Measurements from ENCODE around the gene ZBTB22.
A peak's percentile ranks its signal among the peaks of the same experiment; 100 is the strongest.

The ZBTB22 gene

DNA sequence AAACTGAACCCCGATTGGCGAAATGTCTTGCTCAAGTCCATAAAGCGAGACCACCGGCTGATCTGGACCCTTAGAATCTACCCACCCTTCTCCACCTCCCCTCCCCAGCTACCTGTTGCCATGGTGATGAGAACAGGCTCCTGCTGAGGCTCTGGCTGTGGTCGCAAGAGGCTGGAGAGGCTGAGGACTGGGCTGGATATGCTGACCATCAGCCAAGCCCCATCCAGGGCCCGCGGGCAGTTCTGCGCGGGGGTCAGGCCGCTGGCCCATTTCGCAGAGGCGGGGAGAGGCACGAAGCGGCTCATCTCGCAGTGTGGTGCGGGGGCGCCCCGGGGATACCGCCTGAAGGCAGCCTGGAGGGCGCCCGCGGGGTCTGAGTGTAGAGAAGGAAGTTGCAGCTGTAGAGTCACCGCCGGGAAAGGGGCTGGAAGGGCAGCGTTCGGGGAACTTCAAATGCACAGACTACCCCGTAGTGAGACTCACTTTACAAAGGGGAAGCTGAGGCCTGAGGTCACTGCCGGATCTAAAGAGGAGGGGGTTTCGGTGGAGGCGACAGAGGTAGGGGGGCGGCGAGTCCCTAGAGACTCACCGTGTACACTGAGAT is 4.3 kb downstream of the ZBTB22 start:
- TF ChIP-seq FOXA1 (IDR thresholded peaks at IDR 0.05) = no peak
- no peak for TF ChIP-seq SUZ12 (IDR thresholded peaks at IDR 0.05)
- no peak for TF ChIP-seq LEF1 (IDR thresholded peaks at IDR 0.05; ENCODE audit: borderline replicate concordance)
- no peak for TF ChIP-seq ELF4 (IDR thresholded peaks at IDR 0.05)
- no peak for TF ChIP-seq FOXM1 (IDR thresholded peaks at IDR 0.05; ENCODE audit: borderline replicate concordance)
- no peak for TF ChIP-seq TARDBP (IDR thresholded peaks at IDR 0.05)
- CTCF ChIA-PET = interaction anchor here (1.2 kb wide), 1 partner anchor 12 kb away, joined by 3 read pairs; no protein-coding TSS in a partner anchor
- DNase-seq (ENCODE audit: extremely low spot score) = no peak
- POLR2A ChIA-PET = interaction anchor here (0.9 to 4.6 kb wide), 8 partner anchors 12 to 341 kb away, joined by 3 to 46 read pairs (median 6); partner anchors contain the start of genes B3GALT4, PFDN6, RGL2 and RPS18

DNA sequence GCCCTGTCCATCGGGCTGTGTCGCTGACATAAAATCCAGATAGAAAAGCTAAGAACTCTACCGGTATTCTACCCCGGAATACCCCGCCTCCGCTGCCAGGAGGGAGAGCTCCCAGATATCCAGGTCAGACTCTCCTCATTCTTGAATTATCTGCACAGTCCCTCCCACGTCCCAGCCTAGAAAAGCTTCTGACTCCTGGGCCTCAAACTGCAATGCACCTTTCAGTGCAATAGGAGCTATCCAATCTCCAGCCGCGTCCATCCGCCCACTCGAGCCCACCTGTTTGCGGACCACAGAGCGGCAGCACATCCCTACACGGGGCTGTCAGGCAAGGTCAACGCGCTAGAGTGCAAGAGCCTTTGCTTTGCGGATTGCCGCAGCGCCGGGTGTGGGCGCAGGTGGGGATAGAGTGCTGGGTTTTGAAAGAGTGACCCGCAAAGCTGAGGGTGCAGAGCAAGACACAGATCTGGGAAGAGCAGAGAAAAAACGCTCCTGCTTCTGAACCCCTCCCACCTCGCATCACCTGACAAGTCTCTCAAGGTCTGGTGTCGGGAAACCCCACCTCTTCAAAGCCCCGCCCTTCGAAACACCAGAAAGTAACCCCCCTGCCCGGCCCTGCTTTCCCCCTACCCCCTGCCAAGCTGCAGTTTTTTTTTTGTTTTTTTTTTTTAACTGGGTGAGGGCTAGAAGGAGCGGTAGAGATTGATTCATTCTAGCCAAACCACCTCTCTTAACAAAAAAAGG is 5.0 kb downstream of the ZBTB22 start:
- TF ChIP-seq TARDBP (IDR thresholded peaks at IDR 0.05) (no peak), FOXM1 (IDR thresholded peaks at IDR 0.05; ENCODE audit: borderline replicate concordance) (no peak), ZNF384 (IDR thresholded peaks at IDR 0.05) (peak; percentile 75), HDGF (IDR thresholded peaks at IDR 0.05; ENCODE audit: borderline replicate concordance) (no peak), L3MBTL2 (conservative IDR thresholded peaks at IDR 0.05) (no peak), LEF1 (IDR thresholded peaks at IDR 0.05; ENCODE audit: borderline replicate concordance) (no peak), SUZ12 (IDR thresholded peaks at IDR 0.05) (no peak)
- POLR2A ChIA-PET = interaction anchor here (0.9 to 4.6 kb wide), 8 partner anchors 11 to 341 kb away, joined by 3 to 46 read pairs (median 6); partner anchors contain the start of genes B3GALT4, PFDN6, RGL2 and RPS18
- DNase-seq (ENCODE audit: extremely low spot score) = peak; percentile 61
- CTCF ChIA-PET = interaction anchor here (0.7 to 1.2 kb wide), 2 partner anchors 12 to 13 kb away, joined by 3 to 4 read pairs; no protein-coding TSS in a partner anchor

DNA sequence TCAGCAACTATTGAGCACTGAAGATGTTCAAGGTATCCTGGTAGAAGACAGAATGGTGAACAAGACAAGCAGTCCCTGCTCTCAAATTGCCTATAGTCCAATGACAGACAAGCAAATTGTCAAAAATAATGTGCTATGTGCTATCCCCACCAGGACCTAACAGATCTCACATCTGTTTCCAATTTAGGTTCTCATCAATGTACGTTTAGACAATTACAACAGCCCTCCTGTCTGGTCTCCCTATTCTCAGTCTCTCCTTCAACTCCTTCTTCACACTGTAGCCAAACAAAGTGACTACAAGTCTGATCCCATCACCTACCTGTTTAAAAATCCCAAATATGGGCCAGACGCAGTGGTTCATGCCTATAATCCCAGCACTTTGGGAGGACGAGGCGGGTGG is 11.2 kb downstream of the ZBTB22 start:
- POLR2A ChIA-PET = no interaction called here
- TF ChIP-seq SUZ12 (IDR thresholded peaks at IDR 0.05) (no peak), FOXA1 (IDR thresholded peaks at IDR 0.05) (no peak), CTBP1 (IDR thresholded peaks at IDR 0.05; ENCODE audit: borderline replicate concordance) (no peak), LEF1 (IDR thresholded peaks at IDR 0.05; ENCODE audit: borderline replicate concordance) (no peak), TARDBP (IDR thresholded peaks at IDR 0.05) (no peak), SP1 (IDR thresholded peaks at IDR 0.05) (no peak), HDGF (IDR thresholded peaks at IDR 0.05; ENCODE audit: borderline replicate concordance) (no peak), L3MBTL2 (conservative IDR thresholded peaks at IDR 0.05) (no peak), FOXK2 (IDR thresholded peaks at IDR 0.05) (no peak), ZNF384 (IDR thresholded peaks at IDR 0.05) (no peak), FOXM1 (IDR thresholded peaks at IDR 0.05; ENCODE audit: borderline replicate concordance) (no peak), NFRKB (IDR thresholded peaks at IDR 0.05) (no peak)
- TF ChIP-seq, protein P1, sequence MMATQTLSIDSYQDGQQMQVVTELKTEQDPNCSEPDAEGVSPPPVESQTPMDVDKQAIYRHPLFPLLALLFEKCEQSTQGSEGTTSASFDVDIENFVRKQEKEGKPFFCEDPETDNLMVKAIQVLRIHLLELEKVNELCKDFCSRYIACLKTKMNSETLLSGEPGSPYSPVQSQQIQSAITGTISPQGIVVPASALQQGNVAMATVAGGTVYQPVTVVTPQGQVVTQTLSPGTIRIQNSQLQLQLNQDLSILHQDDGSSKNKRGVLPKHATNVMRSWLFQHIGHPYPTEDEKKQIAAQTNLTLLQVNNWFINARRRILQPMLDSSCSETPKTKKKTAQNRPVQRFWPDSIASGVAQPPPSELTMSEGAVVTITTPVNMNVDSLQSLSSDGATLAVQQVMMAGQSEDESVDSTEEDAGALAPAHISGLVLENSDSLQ (IDR thresholded peaks at IDR 0.05) = no peak
- DNase-seq (ENCODE audit: extremely low spot score) = no peak
- CTCF ChIA-PET = no interaction called here

DNA sequence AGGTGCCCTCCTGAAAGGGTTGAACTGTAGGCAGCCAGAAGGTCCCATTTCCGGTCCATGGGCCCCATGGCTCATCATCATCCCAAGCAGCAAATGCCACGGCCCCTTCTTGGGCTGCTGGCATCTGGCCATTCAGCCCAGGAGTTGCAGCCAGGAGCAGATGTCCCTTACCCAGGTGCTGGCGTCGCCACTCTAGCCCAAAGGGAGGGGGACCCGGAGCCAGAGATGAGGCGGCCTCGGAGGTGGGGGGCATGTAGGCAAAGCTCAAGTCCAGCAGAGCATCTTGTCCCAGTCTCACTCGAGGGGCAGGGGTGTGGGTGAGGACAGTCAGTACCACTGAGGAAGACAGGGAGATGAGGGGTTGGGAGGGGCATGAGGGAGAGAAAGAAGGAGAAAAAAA is 12.5 kb downstream of the ZBTB22 start:
- DNase-seq (ENCODE audit: extremely low spot score) = no peak
- POLR2A ChIA-PET = no interaction called here
- TF ChIP-seq TARDBP (IDR thresholded peaks at IDR 0.05) = no peak
- no peak for TF ChIP-seq L3MBTL2 (conservative IDR thresholded peaks at IDR 0.05)
- no peak for TF ChIP-seq CTBP1 (IDR thresholded peaks at IDR 0.05; ENCODE audit: borderline replicate concordance)
- no peak for TF ChIP-seq LEF1 (IDR thresholded peaks at IDR 0.05; ENCODE audit: borderline replicate concordance)
- no peak for TF ChIP-seq BHLHE40 (IDR thresholded peaks at IDR 0.05; ENCODE audit: borderline replicate concordance)
- TF ChIP-seq, protein P1 (IDR thresholded peaks at IDR 0.05) = no peak
- no peak for TF ChIP-seq ZNF384 (IDR thresholded peaks at IDR 0.05)
- TF ChIP-seq FOXA1 (IDR thresholded peaks at IDR 0.05) = no peak
- no peak for TF ChIP-seq NFRKB (IDR thresholded peaks at IDR 0.05)
- no peak for TF ChIP-seq HDGF (IDR thresholded peaks at IDR 0.05; ENCODE audit: borderline replicate concordance)
- no peak for TF ChIP-seq ARNT (IDR thresholded peaks at IDR 0.05)
- no peak for TF ChIP-seq FOXM1 (IDR thresholded peaks at IDR 0.05; ENCODE audit: borderline replicate concordance)
- CTCF ChIA-PET = no interaction called here

DNA sequence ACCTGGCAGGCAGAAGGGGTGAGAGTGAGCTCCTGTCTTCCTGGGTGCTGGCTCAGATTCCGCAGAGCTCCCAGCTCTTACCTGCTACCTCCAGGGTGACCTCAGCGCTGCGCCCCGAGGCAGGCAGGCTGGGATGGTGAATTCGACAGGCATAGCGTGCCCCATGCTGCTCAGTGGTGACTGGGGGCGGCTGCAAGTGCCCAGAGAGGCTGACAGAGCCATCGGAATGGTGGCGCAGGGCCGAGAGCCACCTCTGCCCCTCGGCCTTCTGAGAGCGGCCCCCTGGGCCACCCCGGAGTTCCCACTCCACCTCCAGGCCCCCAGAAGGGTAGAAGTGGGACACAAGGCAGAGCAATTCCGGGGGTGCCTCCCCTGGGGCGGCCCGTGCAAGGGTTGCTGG is 13.3 kb downstream of the ZBTB22 start:
- DNase-seq (ENCODE audit: extremely low spot score) = no peak
- ChIA-PET CTCF (no interaction called here), POLR2A (no interaction called here)
- TF ChIP-seq L3MBTL2 (conservative IDR thresholded peaks at IDR 0.05) (no peak), ZNF384 (IDR thresholded peaks at IDR 0.05) (no peak), NFRKB (IDR thresholded peaks at IDR 0.05) (no peak), BHLHE40 (IDR thresholded peaks at IDR 0.05; ENCODE audit: borderline replicate concordance) (no peak), ELF4 (IDR thresholded peaks at IDR 0.05) (no peak), ARNT (IDR thresholded peaks at IDR 0.05) (no peak), SUZ12 (IDR thresholded peaks at IDR 0.05) (no peak), FOXK2 (IDR thresholded peaks at IDR 0.05) (no peak), TARDBP (IDR thresholded peaks at IDR 0.05) (no peak)
- TF ChIP-seq, protein P1 (IDR thresholded peaks at IDR 0.05) = no peak

DNA sequence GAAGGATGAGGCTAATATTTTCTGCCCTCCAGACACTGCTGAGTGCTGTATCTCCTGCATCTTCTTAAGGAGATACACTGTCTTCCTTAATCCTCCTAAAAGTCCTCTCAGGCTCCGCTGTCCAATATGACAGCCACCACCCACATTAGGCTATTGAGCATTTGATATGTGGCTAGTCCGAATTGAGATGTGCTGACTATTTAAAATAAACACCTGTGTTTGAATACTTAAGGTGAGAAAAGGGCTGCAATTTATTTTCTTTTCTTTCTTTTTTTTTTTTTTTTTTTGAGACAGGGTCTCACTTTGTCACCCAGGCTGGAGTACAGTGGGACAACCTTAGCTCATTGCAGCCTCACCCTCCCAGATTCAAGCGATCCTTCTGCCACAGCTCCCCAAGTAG is 15.7 kb downstream of the ZBTB22 start:
- TF ChIP-seq FOXA1 (IDR thresholded peaks at IDR 0.05) (no peak), ELF4 (IDR thresholded peaks at IDR 0.05) (no peak), CTBP1 (IDR thresholded peaks at IDR 0.05; ENCODE audit: borderline replicate concordance) (no peak), ARNT (IDR thresholded peaks at IDR 0.05) (no peak), SP1 (IDR thresholded peaks at IDR 0.05) (no peak), FOXK2 (IDR thresholded peaks at IDR 0.05) (no peak), SUZ12 (IDR thresholded peaks at IDR 0.05) (no peak), FOXM1 (IDR thresholded peaks at IDR 0.05; ENCODE audit: borderline replicate concordance) (no peak), HDGF (IDR thresholded peaks at IDR 0.05; ENCODE audit: borderline replicate concordance) (no peak), TARDBP (IDR thresholded peaks at IDR 0.05) (no peak), ZNF384 (IDR thresholded peaks at IDR 0.05) (no peak), LEF1 (IDR thresholded peaks at IDR 0.05; ENCODE audit: borderline replicate concordance) (no peak), BHLHE40 (IDR thresholded peaks at IDR 0.05; ENCODE audit: borderline replicate concordance) (no peak), L3MBTL2 (conservative IDR thresholded peaks at IDR 0.05) (no peak), NFRKB (IDR thresholded peaks at IDR 0.05) (no peak)
- TF ChIP-seq, protein P1 (IDR thresholded peaks at IDR 0.05) = no peak
- ChIA-PET CTCF (interaction anchor here (0.6 to 0.8 kb wide), 2 partner anchors 11 to 124 kb away, joined by 3 to 4 read pairs; no protein-coding TSS in a partner anchor), POLR2A (interaction anchor here (0.8 to 1.8 kb wide), 5 partner anchors 11 to 30 kb away, joined by 3 to 12 read pairs (median 4); partner anchors contain the start of genes B3GALT4, PFDN6, RPS18 and TAPBP)
- no peak for DNase-seq (ENCODE audit: extremely low spot score)

All from HEK293T (cell line).